Measurements from ENCODE around the gene NTMT1. TPM values are rescaled to one million over a fixed set of nuclear protein-coding genes. Genes with fewer than 3 reads are reported as not detected.

NTMT1 gene
- total RNA-seq, 1 donor from 2014 or later = 45.7 TPM

DNA sequence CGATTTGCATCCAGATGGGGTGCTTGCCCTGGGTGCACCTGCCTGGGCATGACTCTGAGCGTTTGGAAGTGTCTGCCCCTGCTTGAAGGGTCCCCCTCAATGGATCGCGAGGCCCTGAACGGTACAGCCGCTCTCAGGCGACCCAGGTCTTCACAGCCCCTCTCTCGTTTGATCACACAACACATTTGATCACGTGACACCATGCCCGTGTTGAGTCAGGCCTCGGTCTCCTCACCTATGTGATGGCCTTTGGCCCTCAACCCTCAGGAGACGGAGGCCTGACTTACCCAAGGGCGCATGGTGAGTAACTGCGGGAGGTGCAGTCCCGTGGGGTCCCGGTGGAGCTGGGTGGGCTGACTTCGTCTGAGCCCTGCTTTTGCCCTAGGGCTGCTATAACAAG is 18.9 kb downstream of the NTMT1 start:
- Mint-ChIP-seq H3K9me3 (ENCODE audit: unreplicated experiment) (no peaks in the 10 kb centered on the region), H3K27me3 (ENCODE audit: unreplicated experiment) (no peaks in the 10 kb centered on the region), H3K27ac (ENCODE audit: unreplicated experiment) (no peak overlapping the region), H3K36me3 (ENCODE audit: unreplicated experiment) (no peaks in the 10 kb centered on the region), H3K4me3 (ENCODE audit: unreplicated experiment) (no peak overlapping the region), H3K4me1 (ENCODE audit: unreplicated experiment) (peaks cover 31% of the 10 kb centered on the region)
- no peak for DNase-seq (ENCODE audit: extremely low spot score, unreplicated experiment)
- TF ChIP-seq, protein P1, sequence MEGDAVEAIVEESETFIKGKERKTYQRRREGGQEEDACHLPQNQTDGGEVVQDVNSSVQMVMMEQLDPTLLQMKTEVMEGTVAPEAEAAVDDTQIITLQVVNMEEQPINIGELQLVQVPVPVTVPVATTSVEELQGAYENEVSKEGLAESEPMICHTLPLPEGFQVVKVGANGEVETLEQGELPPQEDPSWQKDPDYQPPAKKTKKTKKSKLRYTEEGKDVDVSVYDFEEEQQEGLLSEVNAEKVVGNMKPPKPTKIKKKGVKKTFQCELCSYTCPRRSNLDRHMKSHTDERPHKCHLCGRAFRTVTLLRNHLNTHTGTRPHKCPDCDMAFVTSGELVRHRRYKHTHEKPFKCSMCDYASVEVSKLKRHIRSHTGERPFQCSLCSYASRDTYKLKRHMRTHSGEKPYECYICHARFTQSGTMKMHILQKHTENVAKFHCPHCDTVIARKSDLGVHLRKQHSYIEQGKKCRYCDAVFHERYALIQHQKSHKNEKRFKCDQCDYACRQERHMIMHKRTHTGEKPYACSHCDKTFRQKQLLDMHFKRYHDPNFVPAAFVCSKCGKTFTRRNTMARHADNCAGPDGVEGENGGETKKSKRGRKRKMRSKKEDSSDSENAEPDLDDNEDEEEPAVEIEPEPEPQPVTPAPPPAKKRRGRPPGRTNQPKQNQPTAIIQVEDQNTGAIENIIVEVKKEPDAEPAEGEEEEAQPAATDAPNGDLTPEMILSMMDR (IDR thresholded peaks at IDR 0.05) = no peak

DNA sequence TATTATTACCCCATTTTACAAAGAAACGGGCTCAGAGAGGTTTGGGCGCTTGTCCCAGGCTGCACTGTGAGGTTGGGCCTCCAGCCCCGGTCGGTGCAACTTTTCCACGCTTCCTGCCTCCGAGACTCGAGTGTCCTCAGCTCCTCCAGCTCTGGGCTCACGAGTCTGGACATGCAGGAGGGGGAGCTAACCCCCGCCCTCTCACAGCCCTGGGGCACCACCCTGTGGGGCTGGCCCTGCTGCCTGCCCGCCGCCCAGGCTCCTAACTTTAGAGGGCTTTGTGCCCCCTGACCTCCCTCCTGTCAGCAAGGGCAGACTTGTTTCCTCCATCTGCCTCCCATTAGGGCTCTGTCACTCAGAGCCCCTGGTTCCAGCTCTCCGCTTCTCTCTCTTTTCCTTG is 20.3 kb downstream of the NTMT1 start:
- Mint-ChIP-seq H3K36me3 (ENCODE audit: unreplicated experiment) (no peaks in the 10 kb centered on the region), H3K9me3 (ENCODE audit: unreplicated experiment) (no peaks in the 10 kb centered on the region), H3K4me3 (ENCODE audit: unreplicated experiment) (no peak overlapping the region), H3K27ac (ENCODE audit: unreplicated experiment) (no peak overlapping the region), H3K27me3 (ENCODE audit: unreplicated experiment) (no peaks in the 10 kb centered on the region), H3K4me1 (ENCODE audit: unreplicated experiment) (peaks cover 23% of the 10 kb centered on the region)
- no peak for DNase-seq (ENCODE audit: extremely low spot score, unreplicated experiment)
- TF ChIP-seq, protein P1 (IDR thresholded peaks at IDR 0.05) = no peak

DNA sequence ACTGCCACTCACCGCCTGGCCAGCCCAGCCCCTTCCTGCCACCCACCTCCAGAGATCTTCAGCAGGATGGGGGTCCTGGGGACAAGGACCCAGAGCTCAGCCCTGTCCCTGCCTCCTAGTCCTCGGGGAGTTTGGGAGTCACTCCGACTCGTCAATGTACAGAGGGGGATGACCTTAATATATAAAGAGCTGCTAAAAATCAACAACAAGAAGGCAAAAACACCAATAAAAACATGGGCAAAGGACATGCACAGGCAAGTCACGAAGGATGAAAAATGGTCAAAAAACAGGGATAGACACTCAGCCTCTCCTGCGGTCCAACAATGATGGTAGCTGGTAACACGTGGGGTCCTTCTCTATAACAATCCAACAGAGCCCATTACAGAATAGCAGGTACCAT is 20.7 kb downstream of the NTMT1 start:
- TF ChIP-seq, protein P1 (IDR thresholded peaks at IDR 0.05) = no peak
- no peak overlapping the region for H3K27ac Mint-ChIP-seq (ENCODE audit: unreplicated experiment)
- no peaks in the 10 kb centered on the region for H3K27me3 Mint-ChIP-seq (ENCODE audit: unreplicated experiment)
- H3K9me3 Mint-ChIP-seq (ENCODE audit: unreplicated experiment) = no peaks in the 10 kb centered on the region
- H3K4me1 Mint-ChIP-seq (ENCODE audit: unreplicated experiment) = peaks cover 21% of the 10 kb centered on the region
- DNase-seq (ENCODE audit: extremely low spot score, unreplicated experiment) = no peak
- H3K4me3 Mint-ChIP-seq (ENCODE audit: unreplicated experiment) = no peak overlapping the region
- no peaks in the 10 kb centered on the region for H3K36me3 Mint-ChIP-seq (ENCODE audit: unreplicated experiment)

DNA sequence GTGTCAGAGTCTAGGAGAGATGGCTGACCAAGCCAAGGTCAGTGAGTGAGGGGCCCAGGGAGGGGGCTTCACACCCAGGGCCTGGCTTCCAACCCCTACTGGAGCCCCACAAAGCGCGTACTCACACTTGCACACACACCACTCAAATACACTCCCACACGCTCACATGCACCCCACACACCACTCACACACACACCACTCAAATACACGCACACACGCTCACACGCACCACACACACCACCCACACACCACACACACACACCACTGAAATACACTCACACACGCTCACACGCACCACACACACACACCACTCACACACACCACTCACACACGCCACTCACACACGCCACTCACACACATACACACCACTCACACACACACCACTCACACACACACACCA is 21.7 kb downstream of the NTMT1 start:
- Mint-ChIP-seq H3K27me3 (ENCODE audit: unreplicated experiment) (no peaks in the 10 kb centered on the region), H3K27ac (ENCODE audit: unreplicated experiment) (no peak overlapping the region), H3K4me3 (ENCODE audit: unreplicated experiment) (no peak overlapping the region), H3K36me3 (ENCODE audit: unreplicated experiment) (no peaks in the 10 kb centered on the region), H3K4me1 (ENCODE audit: unreplicated experiment) (peaks cover 18% of the 10 kb centered on the region), H3K9me3 (ENCODE audit: unreplicated experiment) (no peaks in the 10 kb centered on the region)
- TF ChIP-seq, protein P1 (IDR thresholded peaks at IDR 0.05) = no peak
- DNase-seq (ENCODE audit: extremely low spot score, unreplicated experiment) = no peak

DNA sequence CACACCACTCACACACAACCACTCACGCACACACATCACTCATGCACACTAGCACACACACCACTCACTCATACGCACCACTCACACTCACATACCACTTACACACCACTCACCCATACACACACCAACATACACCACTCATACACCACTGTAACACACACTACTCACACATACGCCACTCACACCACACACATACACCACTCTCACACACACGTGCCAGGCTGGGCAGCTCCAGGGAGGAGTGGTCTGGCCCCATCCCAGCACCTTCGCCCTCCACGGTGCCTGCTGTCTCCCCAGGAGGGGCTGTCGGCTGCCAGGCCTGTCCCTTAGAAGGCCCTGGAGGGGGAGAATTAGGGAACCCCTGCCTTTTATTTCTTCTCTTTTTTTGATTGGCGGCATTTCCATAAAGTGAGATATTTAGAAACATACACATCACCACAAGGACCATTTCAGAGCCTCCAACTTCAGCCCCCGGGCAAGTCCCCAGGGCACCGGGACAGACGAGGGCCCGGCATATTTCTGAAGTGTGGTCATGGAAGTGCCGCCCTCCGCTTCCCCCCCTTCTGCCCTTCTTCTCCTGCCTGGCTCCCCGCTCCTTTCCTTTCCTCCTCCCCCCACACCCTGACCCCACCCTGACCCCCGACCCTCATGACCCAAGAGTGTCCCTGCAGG is 22.3 kb downstream of the NTMT1 start:
- Mint-ChIP-seq H3K36me3 (ENCODE audit: unreplicated experiment) (no peaks in the 10 kb centered on the region), H3K27me3 (ENCODE audit: unreplicated experiment) (no peaks in the 10 kb centered on the region), H3K4me3 (ENCODE audit: unreplicated experiment) (no peak overlapping the region), H3K4me1 (ENCODE audit: unreplicated experiment) (peaks cover 18% of the 10 kb centered on the region), H3K9me3 (ENCODE audit: unreplicated experiment) (no peaks in the 10 kb centered on the region), H3K27ac (ENCODE audit: unreplicated experiment) (no peak overlapping the region)
- TF ChIP-seq, protein P1 (IDR thresholded peaks at IDR 0.05) = no peak
- no peak for DNase-seq (ENCODE audit: extremely low spot score, unreplicated experiment)
